GM21526 (cell line): ENCODE measurements around the gene SRCIN1.

Experiments
- ATAC-seq: cut with Tn5 transposase; IDR thresholded peaks from one replicate; pipeline ENCODE4 v1.9.1; 2021; ENCODE audit warnings: moderate library complexity; ENCODE audit not compliant: unreplicated experiment, low FRiP score

The SRCIN1 gene

GRCh38 chr17:38583828-38584349, 21.9 kb downstream of the SRCIN1 start:
- no peak for ATAC-seq

DNA sequence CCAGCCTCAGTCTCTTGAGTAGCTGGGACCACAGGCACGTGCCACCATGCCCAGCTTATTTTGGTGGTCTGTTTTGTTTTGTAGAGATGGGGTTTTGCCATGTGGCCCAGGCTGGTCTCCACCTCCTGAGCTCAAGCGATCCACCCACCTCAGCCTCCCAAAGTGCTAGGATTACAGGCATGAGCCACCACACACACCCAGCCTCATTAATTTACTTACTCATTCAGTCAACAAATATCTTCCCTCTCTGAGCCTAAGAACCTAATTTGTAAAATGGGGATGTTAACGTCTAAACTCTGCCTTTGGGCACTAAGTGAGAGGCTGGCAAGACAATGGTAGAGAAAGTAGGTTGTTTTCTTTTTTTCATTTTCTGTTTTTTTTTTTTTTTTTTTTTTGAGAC, 22.6 kb downstream of the SRCIN1 start:
- ATAC-seq, result no peak

DNA sequence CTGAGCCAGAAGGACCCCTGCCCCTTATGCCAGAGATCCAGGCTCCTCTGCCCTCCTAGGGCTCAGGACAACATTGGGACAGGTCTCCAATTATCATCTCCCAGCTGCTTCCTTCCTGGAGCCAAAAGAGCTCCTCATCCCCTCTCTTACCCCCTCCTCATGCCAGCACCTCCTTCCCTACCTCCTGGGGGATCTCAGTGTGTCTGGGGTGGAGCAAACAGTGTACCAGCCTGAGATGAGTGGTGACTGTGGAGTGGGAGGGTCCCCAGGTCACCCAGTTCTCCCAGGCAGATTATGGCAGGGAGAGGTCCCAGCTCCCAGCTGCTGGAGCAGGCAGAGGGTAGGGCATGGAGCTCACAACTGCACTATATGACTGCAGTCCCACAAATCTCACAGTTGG, 23.7 kb downstream of the SRCIN1 start:
- ATAC-seq, result no peak

- ATAC-seq, result no peak
Measured at GRCh38 chr17:38579934-38580333, 25.8 kb downstream of the SRCIN1 start.

- ATAC-seq, result no peak
Measured at GRCh38 chr17:38579083-38579480, 26.7 kb downstream of the SRCIN1 start.

GRCh38 chr17:38578229-38579082, 27.3 kb downstream of the SRCIN1 start:
- ATAC-seq, result no peak

DNA sequence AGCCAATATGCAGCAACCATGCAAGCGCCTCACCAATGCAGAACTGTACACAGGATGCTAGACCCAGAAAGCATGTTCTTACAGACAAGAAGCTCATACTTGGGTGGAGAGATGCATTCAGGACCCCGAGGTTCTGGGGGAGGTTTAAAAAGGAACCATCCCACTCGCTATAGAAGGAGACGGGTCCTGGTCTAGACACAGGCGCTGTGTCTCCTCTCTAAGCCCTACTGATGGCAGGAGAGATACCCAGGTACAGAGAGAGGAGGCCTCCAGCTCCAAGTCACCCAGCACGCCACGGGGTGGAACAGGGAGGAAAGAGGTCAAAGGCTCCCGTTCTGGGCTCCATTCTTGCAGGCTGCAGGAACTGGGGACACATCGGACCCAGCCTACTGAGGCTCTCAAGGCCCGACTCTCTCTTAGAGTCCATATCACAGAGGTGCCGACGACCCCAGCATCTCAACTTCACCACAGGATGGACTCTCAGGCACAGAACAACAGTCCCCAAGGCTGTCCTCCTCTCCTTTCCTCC, 28.0 kb downstream of the SRCIN1 start:
- no peak for ATAC-seq

- ATAC-seq, result no peak
Measured at GRCh38 chr17:38577244-38577643, 28.5 kb downstream of the SRCIN1 start.

- ATAC-seq, result no peak
Measured at GRCh38 chr17:38575781-38576180, 30.0 kb downstream of the SRCIN1 start.

- no peak for ATAC-seq
Measured at GRCh38 chr17:38574712-38575111, 31.0 kb downstream of the SRCIN1 start.

GRCh38 chr17:38572669-38573365, 32.9 kb downstream of the SRCIN1 start:
- ATAC-seq, result no peak

DNA sequence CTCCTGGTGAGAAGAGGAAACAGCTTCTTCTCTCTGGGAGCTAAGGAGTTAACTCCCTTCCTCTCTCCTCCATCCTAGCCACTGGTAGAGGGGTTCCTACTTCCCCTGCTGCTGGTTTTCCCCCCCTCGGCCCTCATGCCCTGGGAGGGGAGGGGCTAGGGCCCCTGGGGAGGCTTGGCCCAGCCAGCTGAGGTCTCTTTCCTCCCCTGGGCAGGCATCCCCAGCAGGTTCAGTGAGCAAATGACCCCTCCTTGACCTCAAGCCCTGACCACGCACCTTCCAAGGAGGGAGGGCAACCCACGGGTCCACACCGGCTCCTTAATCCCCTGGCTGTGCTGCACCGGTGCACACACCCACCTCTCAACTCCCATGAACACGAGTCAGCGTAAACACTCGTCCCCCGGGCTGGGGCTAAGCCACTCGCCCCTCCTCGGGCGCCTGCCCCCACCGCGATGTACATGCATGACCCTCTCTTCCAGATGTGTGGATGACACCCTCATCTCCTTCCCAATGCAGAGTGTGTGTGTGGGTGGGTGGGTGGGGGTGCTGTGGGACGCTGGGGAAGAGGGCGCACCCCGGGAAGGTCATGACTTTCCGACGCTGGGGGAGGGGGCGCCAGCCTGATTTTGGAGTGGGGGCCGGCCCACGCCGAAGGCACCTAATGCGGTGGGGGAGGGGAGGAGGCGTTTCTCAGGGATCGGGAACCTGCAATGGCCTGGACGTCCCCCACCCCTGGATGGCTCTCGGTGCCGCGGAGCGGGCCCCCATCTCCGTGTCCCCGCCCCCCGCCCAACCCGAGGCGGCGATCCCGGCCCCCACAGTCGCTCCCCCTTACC, 33.7 kb downstream of the SRCIN1 start:
- no peak for ATAC-seq

GRCh38 chr17:38569701-38570512, 35.8 kb downstream of the SRCIN1 start:
- no peak for ATAC-seq

- ATAC-seq, result no peak
Measured at GRCh38 chr17:38568845-38569510, 36.8 kb downstream of the SRCIN1 start.

DNA sequence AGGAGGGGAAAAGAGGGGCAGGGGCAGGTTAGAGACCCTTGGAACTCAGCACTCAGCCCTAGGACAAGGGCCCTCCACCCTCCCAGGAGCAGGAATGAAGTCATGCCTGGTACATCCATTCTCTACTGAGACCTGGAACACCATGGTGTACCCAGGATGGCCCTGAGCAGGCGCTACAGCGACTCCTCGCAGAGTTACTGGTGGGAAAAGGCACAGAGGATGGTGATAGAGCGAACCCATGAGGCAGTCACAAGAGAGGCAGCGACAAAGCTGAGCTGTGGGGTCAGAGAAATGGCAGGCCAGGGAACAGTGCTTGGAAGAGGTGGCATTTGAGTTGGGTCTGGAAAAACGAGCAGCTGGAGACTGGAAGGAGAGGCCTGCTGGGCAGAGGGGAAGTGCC, 37.5 kb downstream of the SRCIN1 start:
- no peak for ATAC-seq

DNA sequence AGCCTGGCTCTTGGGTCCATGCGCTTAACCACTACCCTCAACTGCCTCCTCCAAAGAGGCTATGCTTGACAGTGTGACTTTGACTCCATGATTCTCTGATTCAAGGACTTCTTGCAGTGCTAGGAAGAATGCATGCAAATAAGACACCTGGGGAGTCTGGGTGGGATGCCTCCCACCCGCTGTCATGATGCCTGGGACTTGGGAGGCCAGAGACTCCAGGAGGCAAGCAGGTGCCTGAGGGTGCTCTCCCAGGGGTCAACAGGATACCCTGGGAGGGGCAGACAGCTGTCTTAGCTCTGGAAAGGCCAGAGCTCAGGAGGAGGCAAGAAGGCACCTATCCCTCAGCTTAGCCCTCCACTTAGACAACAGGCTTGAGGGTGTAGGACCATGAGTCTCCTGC, 38.4 kb downstream of the SRCIN1 start:
- no peak for ATAC-seq

DNA sequence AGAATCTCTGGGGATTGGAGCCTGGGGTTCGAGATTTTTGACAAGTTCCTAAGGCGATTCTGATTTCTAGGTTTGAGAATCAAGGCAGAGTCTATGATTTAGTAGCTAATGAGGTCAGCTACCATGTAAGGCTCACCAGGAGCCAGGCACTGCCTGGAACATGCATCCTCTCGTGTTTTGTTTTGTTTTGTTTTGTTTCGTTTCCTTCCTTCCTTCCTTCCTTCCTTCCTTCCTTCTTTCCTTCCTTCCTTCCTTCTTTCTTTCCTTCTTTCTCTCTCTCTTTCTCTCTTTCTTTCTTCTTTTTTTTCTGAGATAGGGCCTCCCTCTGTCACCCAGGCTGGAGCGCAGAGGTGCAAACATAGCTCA, 39.1 kb downstream of the SRCIN1 start:
- no peak for ATAC-seq

GRCh38 chr17:38565853-38566665, 39.7 kb downstream of the SRCIN1 start:
- ATAC-seq, result no peak

- ATAC-seq, result no peak
Measured at GRCh38 chr17:38564869-38565268, 40.9 kb downstream of the SRCIN1 start.
